LNCAP (cell line): ENCODE results near the gene BCAS1.

Source experiments
- TF ChIP-seq, protein P1 (sequence below): fragments of 450-650 bp; IDR thresholded peaks from 2 replicates; pipeline ENCODE4 v1.5.1; 2017; ENCODE audit warnings: mild to moderate bottlenecking

The BCAS1 gene

DNA sequence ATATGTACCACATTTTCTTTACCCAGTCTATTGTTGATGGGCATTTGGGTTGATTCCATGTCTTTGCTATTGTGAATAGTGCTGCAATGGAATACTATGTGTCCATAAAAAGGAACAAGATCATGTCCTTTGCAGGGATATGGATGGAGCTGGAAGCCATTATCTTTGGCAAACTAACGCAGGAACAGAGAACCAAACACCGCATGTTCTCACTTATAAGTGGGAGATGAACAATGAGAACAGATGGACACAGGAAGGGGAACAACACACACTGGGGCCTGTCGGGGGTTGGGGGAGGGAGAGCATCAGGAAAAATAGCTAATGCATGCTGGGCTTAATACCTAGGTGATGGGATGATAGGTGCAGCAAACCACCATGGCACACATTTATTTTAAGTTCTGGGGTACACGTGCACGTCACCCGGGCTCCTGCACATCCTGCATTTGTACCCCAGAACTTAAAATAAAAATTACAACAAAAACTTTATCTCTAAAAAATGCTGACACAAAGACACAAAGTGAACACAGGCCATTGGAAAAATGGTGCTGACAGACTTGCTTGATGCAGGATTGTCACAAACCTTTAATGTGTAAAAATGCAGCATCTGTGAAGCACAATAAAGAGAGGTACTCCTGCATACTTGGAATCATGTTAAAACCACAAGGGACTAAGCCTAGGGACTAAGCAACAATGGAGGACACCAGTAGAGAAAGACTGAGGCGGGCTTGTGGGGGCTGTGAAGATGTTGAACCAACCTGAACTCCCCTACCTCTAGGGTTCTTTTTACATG, 48.8 kb downstream of the BCAS1 start:
- TF ChIP-seq, protein P1, sequence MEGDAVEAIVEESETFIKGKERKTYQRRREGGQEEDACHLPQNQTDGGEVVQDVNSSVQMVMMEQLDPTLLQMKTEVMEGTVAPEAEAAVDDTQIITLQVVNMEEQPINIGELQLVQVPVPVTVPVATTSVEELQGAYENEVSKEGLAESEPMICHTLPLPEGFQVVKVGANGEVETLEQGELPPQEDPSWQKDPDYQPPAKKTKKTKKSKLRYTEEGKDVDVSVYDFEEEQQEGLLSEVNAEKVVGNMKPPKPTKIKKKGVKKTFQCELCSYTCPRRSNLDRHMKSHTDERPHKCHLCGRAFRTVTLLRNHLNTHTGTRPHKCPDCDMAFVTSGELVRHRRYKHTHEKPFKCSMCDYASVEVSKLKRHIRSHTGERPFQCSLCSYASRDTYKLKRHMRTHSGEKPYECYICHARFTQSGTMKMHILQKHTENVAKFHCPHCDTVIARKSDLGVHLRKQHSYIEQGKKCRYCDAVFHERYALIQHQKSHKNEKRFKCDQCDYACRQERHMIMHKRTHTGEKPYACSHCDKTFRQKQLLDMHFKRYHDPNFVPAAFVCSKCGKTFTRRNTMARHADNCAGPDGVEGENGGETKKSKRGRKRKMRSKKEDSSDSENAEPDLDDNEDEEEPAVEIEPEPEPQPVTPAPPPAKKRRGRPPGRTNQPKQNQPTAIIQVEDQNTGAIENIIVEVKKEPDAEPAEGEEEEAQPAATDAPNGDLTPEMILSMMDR, result no peak

DNA sequence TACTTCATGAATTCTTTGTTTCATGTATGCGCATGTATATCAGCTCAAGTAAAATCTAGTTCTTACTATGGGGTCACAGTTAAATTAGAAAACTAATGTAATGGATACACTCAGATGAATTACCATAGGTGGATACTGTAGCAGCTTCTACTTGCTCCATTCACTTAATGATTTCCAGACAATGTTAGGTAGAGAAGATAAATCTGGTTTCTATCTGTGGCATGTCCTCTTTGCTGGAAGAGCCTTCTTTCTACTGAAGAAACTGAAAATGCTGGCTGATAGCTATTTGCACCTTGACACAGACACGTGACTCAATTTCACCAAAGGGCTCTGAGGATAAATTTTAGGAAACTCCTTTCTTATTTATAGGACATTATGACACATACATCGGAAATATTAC, 49.5 kb downstream of the BCAS1 start:
- TF ChIP-seq, protein P1, result no peak

- TF ChIP-seq, protein P1, result no peak
These were observed 50.0 kb downstream of the BCAS1 start for GRCh38 chr20:54020348-54020747.

DNA sequence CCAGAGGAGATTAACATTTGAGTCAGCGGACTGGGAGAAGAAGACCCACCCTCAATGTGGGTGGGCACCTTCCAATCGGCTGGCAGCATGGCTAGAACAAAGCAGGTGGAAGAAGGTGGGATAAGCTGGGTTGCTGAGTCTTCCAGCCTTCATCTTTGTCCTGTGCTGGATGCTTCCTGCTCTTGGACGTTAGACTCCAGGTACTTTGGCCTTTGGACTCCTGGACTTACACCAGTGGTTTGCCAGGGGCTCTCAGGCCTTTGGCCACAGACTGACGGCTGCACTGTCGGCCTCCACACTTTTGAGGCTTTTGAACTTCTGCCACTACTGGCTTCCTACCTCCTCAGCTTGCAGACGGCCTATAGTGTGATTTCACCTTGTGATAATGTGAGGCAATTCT, 50.8 kb downstream of the BCAS1 start:
- TF ChIP-seq, protein P1, result no peak

DNA sequence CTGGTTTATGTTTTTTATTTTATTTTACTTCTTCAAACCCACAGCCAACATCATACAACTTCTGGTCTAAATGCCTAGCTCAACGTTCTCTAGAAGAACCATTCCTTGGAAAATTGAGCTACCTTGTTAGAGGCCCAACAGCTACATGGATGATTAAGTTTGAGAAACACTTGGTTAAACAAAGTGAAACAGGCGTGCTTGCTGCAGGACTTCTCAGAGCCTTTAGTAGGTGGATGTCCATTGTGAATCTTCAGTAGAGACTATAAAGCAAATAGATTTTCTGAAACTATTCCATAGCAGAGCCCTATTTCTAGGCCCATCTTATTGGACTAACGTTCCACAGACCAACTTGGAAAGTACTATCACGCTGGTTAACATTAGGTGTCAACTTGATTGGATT, 51.3 kb downstream of the BCAS1 start:
- TF ChIP-seq, protein P1, result no peak

GRCh38 chr20:54017846-54018245, 52.5 kb downstream of the BCAS1 start:
- TF ChIP-seq, protein P1, result no peak

DNA sequence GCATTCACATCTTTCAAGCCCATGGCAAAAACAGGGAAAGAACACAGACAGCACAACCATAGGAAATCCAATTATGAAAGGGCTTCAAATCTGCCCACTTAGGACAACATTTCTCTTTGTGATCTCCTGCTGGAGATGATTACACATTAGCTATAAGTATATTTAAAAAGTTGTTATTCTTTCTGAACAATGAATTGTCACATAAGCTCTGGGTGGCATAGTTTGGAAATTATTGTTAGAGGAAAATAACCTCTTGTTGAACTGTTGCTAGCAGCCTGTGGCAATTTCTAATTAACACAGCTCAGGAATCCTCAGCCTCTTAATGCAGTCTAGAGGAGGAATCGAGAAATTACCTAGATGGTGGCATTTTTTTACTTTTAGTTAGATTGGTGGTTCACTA, 54.9 kb downstream of the BCAS1 start:
- TF ChIP-seq, protein P1, result no peak
